DND-41 (cell line): ENCODE results near the gene TRMT61A.

ENCODE experiments used
- CTCF ChIP-seq: IDR thresholded peaks from 2 replicates; pipeline ENCODE4 v1.5.1; 2012; ENCODE audit warnings: borderline replicate concordance, low read length, moderate library complexity, mild to moderate bottlenecking; ENCODE audit not compliant: poor library complexity, severe bottlenecking; ENCODE audit errors: extremely low read depth
- EZH2 ChIP-seq: IDR thresholded peaks from 3 replicates; pipeline ENCODE4 v1.6.1; 2012; ENCODE audit warnings: borderline replicate concordance, low read depth, mild to moderate bottlenecking, moderate library complexity, low read length, inconsistent platforms; ENCODE audit not compliant: severe bottlenecking

- TF ChIP-seq CTCF (peak; percentile 98), EZH2 (no peak)
Measured at GRCh38 chr14:103518422-103519042, 10.5 kb upstream of the TRMT61A start.
